ENCODE measurements around the gene SPTLC1.
A peak's percentile ranks its signal among the peaks of the same experiment; 100 is the strongest.

SPTLC1 gene, protein sequence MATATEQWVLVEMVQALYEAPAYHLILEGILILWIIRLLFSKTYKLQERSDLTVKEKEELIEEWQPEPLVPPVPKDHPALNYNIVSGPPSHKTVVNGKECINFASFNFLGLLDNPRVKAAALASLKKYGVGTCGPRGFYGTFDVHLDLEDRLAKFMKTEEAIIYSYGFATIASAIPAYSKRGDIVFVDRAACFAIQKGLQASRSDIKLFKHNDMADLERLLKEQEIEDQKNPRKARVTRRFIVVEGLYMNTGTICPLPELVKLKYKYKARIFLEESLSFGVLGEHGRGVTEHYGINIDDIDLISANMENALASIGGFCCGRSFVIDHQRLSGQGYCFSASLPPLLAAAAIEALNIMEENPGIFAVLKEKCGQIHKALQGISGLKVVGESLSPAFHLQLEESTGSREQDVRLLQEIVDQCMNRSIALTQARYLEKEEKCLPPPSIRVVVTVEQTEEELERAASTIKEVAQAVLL

DNA sequence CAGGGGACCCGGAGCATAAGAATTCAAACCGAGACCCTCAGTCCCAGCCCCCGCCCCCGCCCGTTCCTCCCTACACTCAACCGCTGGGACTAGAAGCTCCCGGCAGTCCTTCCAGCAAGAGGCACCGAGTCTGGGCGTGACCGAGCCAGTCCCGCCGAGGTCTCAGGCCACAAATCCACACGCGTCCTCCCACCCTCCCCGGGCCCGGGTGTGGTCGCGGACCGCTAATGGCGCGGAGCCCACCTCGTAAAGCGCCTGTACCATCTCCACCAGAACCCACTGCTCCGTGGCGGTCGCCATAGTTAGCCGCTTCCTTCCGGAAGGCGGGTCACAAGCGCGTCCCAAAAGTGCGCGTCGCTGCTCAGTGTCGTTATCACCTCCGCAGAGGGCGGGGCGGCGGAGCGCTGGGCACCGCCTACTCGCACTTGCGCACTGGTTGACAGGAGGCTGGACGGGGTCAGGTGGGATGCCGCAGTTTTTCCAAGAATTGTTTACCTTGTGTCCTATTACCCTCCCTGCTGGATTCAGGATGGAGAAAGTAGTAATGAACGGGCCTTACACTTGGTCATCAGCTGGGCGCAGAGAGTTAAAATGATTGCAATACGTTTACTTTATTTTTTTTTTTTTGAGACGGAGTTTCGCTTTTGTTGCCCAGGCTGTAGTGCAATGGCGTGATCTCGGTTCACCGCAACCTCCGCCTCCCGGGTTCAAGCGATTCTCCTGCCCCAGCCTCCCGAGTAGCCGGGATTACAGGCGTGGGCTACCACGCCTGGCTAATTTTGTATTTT, at the start of gene SPTLC1:
Gene SPTLC1 (minus strand): TSS at position 343 of the 788 bp plus-strand sequence. CDS start 43 bp downstream, at position 300.
- Histone ChIP-seq H3K4me3 (ENCODE audit: low read depth, low read length) (peak within 1 kb of the TSS; percentile 92), H2AFZ (peak within 1 kb of the TSS; percentile 91)
- TF ChIP-seq, protein P1, sequence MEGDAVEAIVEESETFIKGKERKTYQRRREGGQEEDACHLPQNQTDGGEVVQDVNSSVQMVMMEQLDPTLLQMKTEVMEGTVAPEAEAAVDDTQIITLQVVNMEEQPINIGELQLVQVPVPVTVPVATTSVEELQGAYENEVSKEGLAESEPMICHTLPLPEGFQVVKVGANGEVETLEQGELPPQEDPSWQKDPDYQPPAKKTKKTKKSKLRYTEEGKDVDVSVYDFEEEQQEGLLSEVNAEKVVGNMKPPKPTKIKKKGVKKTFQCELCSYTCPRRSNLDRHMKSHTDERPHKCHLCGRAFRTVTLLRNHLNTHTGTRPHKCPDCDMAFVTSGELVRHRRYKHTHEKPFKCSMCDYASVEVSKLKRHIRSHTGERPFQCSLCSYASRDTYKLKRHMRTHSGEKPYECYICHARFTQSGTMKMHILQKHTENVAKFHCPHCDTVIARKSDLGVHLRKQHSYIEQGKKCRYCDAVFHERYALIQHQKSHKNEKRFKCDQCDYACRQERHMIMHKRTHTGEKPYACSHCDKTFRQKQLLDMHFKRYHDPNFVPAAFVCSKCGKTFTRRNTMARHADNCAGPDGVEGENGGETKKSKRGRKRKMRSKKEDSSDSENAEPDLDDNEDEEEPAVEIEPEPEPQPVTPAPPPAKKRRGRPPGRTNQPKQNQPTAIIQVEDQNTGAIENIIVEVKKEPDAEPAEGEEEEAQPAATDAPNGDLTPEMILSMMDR (IDR thresholded peaks at IDR 0.05) = no peak

DNA sequence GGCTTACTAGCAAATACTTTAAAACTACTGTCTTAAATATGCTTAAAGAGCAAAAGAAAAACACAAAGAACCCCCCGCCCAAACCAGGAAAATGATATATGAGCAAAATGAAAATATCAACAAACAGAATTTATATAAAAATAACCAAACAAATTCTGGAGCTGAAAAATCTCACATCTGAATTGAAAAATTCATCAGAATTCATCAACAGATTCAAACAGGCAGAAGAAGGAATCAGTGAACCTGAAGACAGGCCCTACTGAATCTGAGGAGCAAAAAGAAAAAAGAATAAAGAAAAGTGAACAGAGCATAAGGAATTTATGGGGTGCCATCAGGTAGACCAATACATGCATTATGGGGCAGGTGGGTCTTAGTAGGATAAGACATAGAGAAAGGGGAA, 49.8 kb upstream of the SPTLC1 start:
- H3K27ac ChIP-seq = no peak overlapping the region
- H3K9ac ChIP-seq = no peak overlapping the region
- no peaks in the 10 kb centered on the region for H3K4me1 ChIP-seq
- H2AFZ ChIP-seq = no peak overlapping the region
- no peak overlapping the region for H3K4me3 ChIP-seq (ENCODE audit: low read depth, low read length)
- H3K27me3 ChIP-seq (ENCODE audit: control insufficient read depth, insufficient read depth, low read length) = no peaks in the 10 kb centered on the region
- no peaks in the 10 kb centered on the region for H3K79me2 ChIP-seq
- H3K36me3 ChIP-seq (ENCODE audit: control insufficient read depth, insufficient read depth, low read length) = no peaks in the 10 kb centered on the region
- no peak overlapping the region for H3K4me2 ChIP-seq (ENCODE audit: low read length)
- TF ChIP-seq, protein P1 (IDR thresholded peaks at IDR 0.05) = no peak
- no peaks in the 10 kb centered on the region for H3K9me3 ChIP-seq (ENCODE audit: control insufficient read depth, low read length)

More for the DNA sequence above, at the start of gene SPTLC1:
- Histone ChIP-seq H3K9ac (no peak within 1 kb of the TSS), H3K36me3 (ENCODE audit: control insufficient read depth, insufficient read depth, low read length) (no peaks in the 10 kb centered on the region), H3K27me3 (ENCODE audit: control insufficient read depth, insufficient read depth, low read length) (no peaks in the 10 kb centered on the region), H3K27ac (peak within 1 kb of the TSS; percentile 80), H3K4me1 (no peaks in the 10 kb centered on the region), H3K4me2 (ENCODE audit: low read length) (peak within 1 kb of the TSS; percentile 88), H3K79me2 (no peaks in the 10 kb centered on the region), H3K9me3 (ENCODE audit: control insufficient read depth, low read length) (no peaks in the 10 kb centered on the region)

DNA sequence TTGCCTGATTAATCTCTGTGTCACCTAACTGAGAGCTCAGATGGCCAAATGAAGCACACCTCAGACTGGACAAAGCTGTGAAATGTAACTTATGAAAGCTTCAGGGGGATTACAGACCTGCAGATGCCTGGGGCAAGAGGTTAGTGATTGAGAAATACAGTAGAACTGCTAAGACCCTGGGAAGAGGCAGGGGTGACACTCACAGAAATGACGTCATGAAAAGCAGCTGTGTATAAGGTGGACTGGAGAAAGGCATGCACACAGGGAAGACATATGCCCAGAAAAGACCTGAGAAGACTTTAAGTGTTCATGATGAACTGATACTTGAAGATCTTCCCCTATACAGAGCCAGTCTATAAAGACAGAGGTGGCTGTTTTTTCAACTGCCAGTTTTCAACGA, 49.3 kb upstream of the SPTLC1 start:
- Histone ChIP-seq H3K4me1 (no peaks in the 10 kb centered on the region), H3K4me2 (ENCODE audit: low read length) (no peak overlapping the region), H2AFZ (no peak overlapping the region), H3K27ac (no peak overlapping the region), H3K9ac (no peak overlapping the region), H3K36me3 (ENCODE audit: control insufficient read depth, insufficient read depth, low read length) (no peaks in the 10 kb centered on the region), H3K79me2 (no peaks in the 10 kb centered on the region), H3K9me3 (ENCODE audit: control insufficient read depth, low read length) (no peaks in the 10 kb centered on the region), H3K4me3 (ENCODE audit: low read depth, low read length) (no peak overlapping the region), H3K27me3 (ENCODE audit: control insufficient read depth, insufficient read depth, low read length) (no peaks in the 10 kb centered on the region)
- TF ChIP-seq, protein P1 (IDR thresholded peaks at IDR 0.05) = no peak

DNA sequence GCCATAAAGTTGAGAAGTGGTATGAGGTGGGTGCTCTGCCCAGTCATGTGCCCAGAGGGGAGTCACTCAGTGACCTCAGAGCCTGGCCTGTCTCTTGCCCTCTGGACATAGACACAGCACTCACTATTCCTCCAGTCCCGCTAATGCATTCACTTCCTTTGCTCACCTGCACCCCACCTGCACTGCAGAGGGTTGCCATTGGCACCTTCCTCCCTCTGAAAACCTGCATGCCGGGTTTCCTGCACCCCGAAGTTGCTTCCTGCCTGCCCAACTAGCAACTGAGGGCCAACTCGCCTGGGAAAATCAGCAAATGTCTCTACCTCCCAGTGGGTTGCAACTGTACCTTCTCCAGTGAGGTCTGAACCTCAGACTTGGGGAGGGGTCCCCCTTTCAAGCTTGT, 48.1 kb upstream of the SPTLC1 start:
- Histone ChIP-seq H2AFZ (no peak overlapping the region), H3K4me3 (ENCODE audit: low read depth, low read length) (no peak overlapping the region), H3K27ac (no peak overlapping the region), H3K36me3 (ENCODE audit: control insufficient read depth, insufficient read depth, low read length) (no peaks in the 10 kb centered on the region), H3K4me2 (ENCODE audit: low read length) (no peak overlapping the region), H3K9me3 (ENCODE audit: control insufficient read depth, low read length) (no peaks in the 10 kb centered on the region), H3K27me3 (ENCODE audit: control insufficient read depth, insufficient read depth, low read length) (no peaks in the 10 kb centered on the region), H3K79me2 (no peaks in the 10 kb centered on the region), H3K4me1 (no peaks in the 10 kb centered on the region), H3K9ac (no peak overlapping the region)
- TF ChIP-seq, protein P1 (IDR thresholded peaks at IDR 0.05) = no peak
